K562 (cell line): ENCODE results near the gene NINL. TPM values are rescaled to one million over a fixed set of nuclear protein-coding genes. Genes with fewer than 3 reads are reported as not detected.

Experiments used
- ATAC-seq: fragments of 200-7000 bp; cut with Tn5 transposase; 3 replicates; pipeline ENCODE4 v1.9.1; 2020; ENCODE audit warnings: moderate library complexity
- BruUV-seq: library from RNA; stranded (reverse); fragments of 400-500 nt; replicated peaks from 2 replicates; lab custom pipeline; 2021; lab: Mats Ljungman, UMichigan
- CTCF ChIA-PET: fragments of 300-600 bp; formaldehyde crosslinking; extraction: SDS; loops from one replicate; lab custom pipeline; 2021; ENCODE audit warnings: low intra/inter-chr PET ratio; lab: Yijun Ruan, JAX
- POLR2A ChIA-PET: fragments of 300-600, 350-650 bp; sonication (Branson Sonifier 250); formaldehyde crosslinking; extraction: SDS; loops from one replicate; lab custom pipeline; 2021; ENCODE audit warnings: antibody characterized with exemption, inconsistent platforms; lab: Yijun Ruan, JAX
- DNase-seq, 4 experiments: peaks; one replicate each; pipeline versions ENCODE4 v3.0.0 to v3.0.0-alpha.2; 2011 to 2018; ENCODE audit warnings: low spot score in 3 of 4, mixed read lengths in 3 of 4; ENCODE audit errors: extremely low read depth in 1 of 4
- FAIRE-seq: peaks from 2 replicates; lab custom pipeline; 2011; peaks lifted over from hg19 to GRCh38; lab: Jason Lieb, UNC
- H2AFZ ChIP-seq: 2 replicates; pipeline ENCODE4 v1.6.0; 2011; ENCODE audit warnings: low read depth, low read length, control low read depth, inconsistent platforms
- H3K27ac ChIP-seq: fragments of 200-600 bp; 3 replicates; pipeline ENCODE4 v1.8.0; 2011; ENCODE audit warnings: low read depth, mild to moderate bottlenecking, control low read depth, inconsistent platforms, low read length, moderate library complexity, mixed read lengths; ENCODE audit errors: extremely low read depth
- H3K27me3 ChIP-seq, 2 experiments: fragments of 300-600 bp in 1 of 2; 2 replicates in 1 of 2; 3 replicates in 1 of 2; pipeline versions ENCODE4 v1.6.0 to v1.8.0; 2011; ENCODE audit warnings: inconsistent platforms in 2 of 2, low read length in 2 of 2, mild to moderate bottlenecking in 1 of 2, mixed read lengths in 1 of 2, moderate library complexity in 1 of 2; ENCODE audit not compliant: control insufficient read depth in 2 of 2, insufficient read depth in 2 of 2
- H3K36me3 ChIP-seq: fragments of 300-600 bp; 3 replicates; pipeline ENCODE4 v1.8.0; 2011; ENCODE audit warnings: mild to moderate bottlenecking, low read length, inconsistent platforms; ENCODE audit not compliant: control insufficient read depth, insufficient read depth
- H3K4me1 ChIP-seq, 2 experiments: fragments of 200-600 bp in 1 of 2; replicated peaks in 1 of 2; 2 replicates in 1 of 2; 3 replicates in 1 of 2; pipeline versions ENCODE4 v1.5.1 to v1.8.0; 2011; ENCODE audit warnings: inconsistent platforms in 2 of 2, low read length in 2 of 2, mild to moderate bottlenecking in 1 of 2, mixed read lengths in 1 of 2, moderate library complexity in 1 of 2; ENCODE audit not compliant: control insufficient read depth in 2 of 2, insufficient read depth in 2 of 2
- H3K4me2 ChIP-seq: 2 replicates; pipeline ENCODE4 v1.6.1; 2011; ENCODE audit warnings: low read length, control low read depth, inconsistent platforms, mixed read lengths; ENCODE audit not compliant: insufficient read depth
- H3K4me3 ChIP-seq: fragments of 200-600 bp; sonication (generic), shearing (Covaris generic); 2 replicates; pipeline ENCODE4 v1.5.1; 2016; ENCODE audit warnings: control low read depth, inconsistent platforms
- H3K79me2 ChIP-seq: fragments of 200-600 bp; 3 replicates; pipeline ENCODE4 v1.8.0; 2011; ENCODE audit warnings: low read length, inconsistent platforms; ENCODE audit not compliant: control insufficient read depth, insufficient read depth
- H3K9ac ChIP-seq, 2 experiments: 2 replicates each; pipeline versions ENCODE4 v1.6.0 to v1.6.1; 2011; ENCODE audit warnings: low read depth in 2 of 2, low read length in 2 of 2, control low read depth in 1 of 2, inconsistent platforms in 1 of 2, mild to moderate bottlenecking in 1 of 2, mixed read lengths in 1 of 2; ENCODE audit not compliant: insufficient read depth in 1 of 2
- H3K9me1 ChIP-seq: one replicate; pipeline ENCODE4 v1.6.0; 2011; ENCODE audit warnings: inconsistent platforms, mild to moderate bottlenecking, low read length, moderate library complexity; ENCODE audit not compliant: control insufficient read depth, insufficient read depth
- H3K9me3 ChIP-seq: replicated peaks from 2 replicates; pipeline ENCODE4 v1.5.1; 2011; ENCODE audit warnings: low read depth, low read length, inconsistent platforms; ENCODE audit not compliant: control insufficient read depth, insufficient read depth
- H4K20me1 ChIP-seq: replicated peaks from 2 replicates; pipeline ENCODE4 v1.6.1; 2011; ENCODE audit warnings: low read length, inconsistent platforms, mixed read lengths; ENCODE audit not compliant: control insufficient read depth, insufficient read depth
- ATF7 ChIP-seq: fragments of 450-650 bp; IDR thresholded peaks from 2 replicates; pipeline ENCODE4 v1.7.1; 2014; ENCODE audit warnings: mild to moderate bottlenecking, moderate library complexity
- C11orf30 ChIP-seq: fragments of 450-650 bp; IDR thresholded peaks from 2 replicates; pipeline ENCODE4 v1.6.1; 2016; ENCODE audit warnings: low read depth, mild to moderate bottlenecking
- POLR2AphosphoS5 ChIP-seq: IDR thresholded peaks from 2 replicates; pipeline ENCODE4 v1.6.1; 2011; ENCODE audit warnings: mild to moderate bottlenecking, low read depth, low read length, moderate library complexity; ENCODE audit not compliant: control insufficient read depth, insufficient read depth
- SIN3B ChIP-seq: fragments of 450-650 bp; IDR thresholded peaks from 2 replicates; pipeline ENCODE4 v1.6.1; 2017; ENCODE audit warnings: low read depth, mild to moderate bottlenecking, moderate library complexity
- SMC3 ChIP-seq: conservative IDR thresholded peaks from 2 replicates; pipeline ENCODE4 v1.6.1; 2011; ENCODE audit warnings: low read depth, low read length, improper control_type of control experiment; ENCODE audit not compliant: insufficient read depth
- SRSF3 ChIP-seq: fragments of 200-400 bp; formaldehyde crosslinking; IDR thresholded peaks from 2 replicates; pipeline ENCODE4 v1.6.1; 2016; ENCODE audit warnings: mild to moderate bottlenecking, low read length, moderate library complexity; ENCODE audit not compliant: insufficient read depth
- TAF7 ChIP-seq: fragments of 450-650 bp; IDR thresholded peaks from 2 replicates; pipeline ENCODE4 v1.6.1; 2016; ENCODE audit warnings: missing genetic modification characterization, missing compliant biosample characterization
- TCF7 ChIP-seq: sonication (generic); IDR thresholded peaks from 2 replicates; pipeline ENCODE4 v1.6.1; 2016; ENCODE audit warnings: antibody characterized with exemption, borderline replicate concordance
- ZBTB40 ChIP-seq, 2 experiments: fragments of 450-650 bp in 1 of 2; sonication (generic) in 1 of 2; formaldehyde crosslinking in 1 of 2; IDR thresholded peaks; 2 replicates each; pipeline versions ENCODE4 v1.7.1 to v1.9.0; 2016 to 2022; ENCODE audit warnings: inconsistent platforms in 1 of 2, mild to moderate bottlenecking in 1 of 2, missing genetic modification reagents in 1 of 2
- ZC3H11A ChIP-seq: IDR thresholded peaks from 2 replicates; pipeline ENCODE4 v1.6.1; 2012; ENCODE audit warnings: low read depth, low read length, improper control_type of control experiment
- ZNF175 ChIP-seq: fragments of 200-800 bp; sonication (Bioruptor generic); IDR thresholded peaks from 2 replicates; pipeline ENCODE4 v1.6.1; 2016; ENCODE audit warnings: low read depth, mild to moderate bottlenecking, missing genetic modification characterization, missing compliant biosample characterization
- ZNF184 ChIP-seq: sonication (generic); formaldehyde crosslinking; IDR thresholded peaks from 2 replicates; pipeline ENCODE4 v1.5.0; 2020; ENCODE audit warnings: missing genetic modification reagents
- ZNF699 ChIP-seq: fragments of 250-450 bp; sonication (Bioruptor Pico); IDR thresholded peaks from 2 replicates; pipeline ENCODE4 v1.8.0; 2021; ENCODE audit warnings: mild to moderate bottlenecking, moderate library complexity; ENCODE audit not compliant: insufficient replicate concordance
- WGBS: fragments of 100-300 bp; shearing (Covaris generic); methylation state at CpG from one replicate; pipeline ENCODE4 v1.1.6; 2016; ENCODE audit warnings: low coverage, mixed read lengths; ENCODE audit not compliant: insufficient coverage; ENCODE audit errors: missing lambda C conversion rate; 5-methylcytosine and 5-hydroxymethylcytosine counted together
- in situ Hi-C: fragments of 300-500 bp; cut with MboI; formaldehyde crosslinking; loops from 4 replicates; pipeline ENCODE4 v1.15.0; 2018; ENCODE audit warnings: inconsistent platforms, mixed read lengths
- intact Hi-C: fragments of 100-400 bp; cut with micrococcal nuclease; formaldehyde crosslinking; loops from 2 replicates; pipeline ENCODE4 v1.14.2; 2022
- polyA plus RNA-seq, 8 experiments: library from polyadenylated mRNA; depleted of rRNA in 4 of 8; stranded (reverse) in 5 of 8; unstranded in 3 of 8; fragments of >200 nt; fragmentation: Nextera tagmentation in 2 of 8; fragmentation: Illumina TruSeq in 1 of 8; extraction: Ambion mirVana in 2 of 8; extraction: Trizol in 1 of 8; gene quantifications; 2 replicates each; pipeline versions ENCODE4 v1.2.1 to v1.2.3, GENCODE V29; 2011 to 2014; ENCODE audit warnings: inconsistent platforms in 1 of 8, missing spikeins in 1 of 8
- total RNA-seq, 7 experiments: library from RNA; depleted of rRNA in 6 of 7; stranded (reverse); fragments of >200 nt in 6 of 7; fragmentation: Illumina TruSeq in 2 of 7; extraction: Trizol in 2 of 7; gene quantifications; 2 replicates each; pipeline versions ENCODE4 v1.2.1 to v1.2.3, GENCODE V29; 2011 to 2021; ENCODE audit warnings: low replicate concordance in 1 of 7

NINL gene
- total and polyA plus RNA-seq, 9 of the 15 experiments (the other 6 are each of a cell fraction or from before 2014, with no cell fraction given) = 0.03 to 0.22 (median 0.05) TPM; not detected in 5

- no peaks in the 10 kb centered on the region for H3K36me3 ChIP-seq
- no peak for DNase-seq
- H3K4me1 ChIP-seq = peaks cover 0 to 15% of the 10 kb centered on the region in 2 experiments; a peak in 2 of 5 replicates
- TF ChIP-seq C11orf30 (no peak), TAF7 (no peak), SRSF3 (no peak), SIN3B (no peak), POLR2AphosphoS5 (no peak), ZNF184 (CRISPR knock-in tag) (no peak), SMC3 (no peak), ZNF699 (CRISPR knock-in tag) (no peak), ZBTB40 (IDR thresholded peaks at IDR 0.05) (no peak), ZBTB40 (CRISPR knock-in tag; IDR thresholded peaks at IDR 0.05) (no peak), TCF7 (no peak), ATF7 (no peak), ZC3H11A (no peak), ZNF175 (CRISPR knock-in tag) (no peak)
- no peak overlapping the region for H3K9ac ChIP-seq
- no peak overlapping the region for H3K4me2 ChIP-seq
- no peaks in the 10 kb centered on the region for H3K27me3 ChIP-seq
- H4K20me1 ChIP-seq = no peaks in the 10 kb centered on the region
- no peak for FAIRE-seq
- ChIA-PET CTCF (no interaction called here), POLR2A (no interaction called here)
- no peaks in the 10 kb centered on the region for H3K9me3 ChIP-seq
- in situ Hi-C loops (no loop called here), intact Hi-C loops (loop anchor here (5.0 kb wide), 1 partner anchor 72 kb away; no protein-coding TSS in a partner anchor)
- 0% methylated on average over 1 of the region's 1 CpG for WGBS
- no peak for ATAC-seq
- no peaks in the 10 kb centered on the region for H3K79me2 ChIP-seq
- no peaks in the 10 kb centered on the region for H3K9me1 ChIP-seq
- BruUV-seq = no TSS peak
- H2AFZ ChIP-seq = no peak overlapping the region
- H3K4me3 ChIP-seq = no peak overlapping the region
- no peak overlapping the region for H3K27ac ChIP-seq
Observed at GRCh38 chr20:25544734-25545133, 40.6 kb downstream of the NINL start.
